Muscle layer of duodenum (tissue), 2 donors: ENCODE measurements around the gene NUDT16L1.

Experiments
- H3K27ac ChIP-seq: one replicate; pipeline ENCODE4 v1.7.0; 2013; ENCODE audit warnings: mild to moderate bottlenecking, low read length
- H3K27me3 ChIP-seq: one replicate; pipeline ENCODE4 v1.7.0; 2013; ENCODE audit warnings: low read depth, mild to moderate bottlenecking, control low read depth, low read length
- H3K36me3 ChIP-seq, 2 donors: one replicate each; pipeline ENCODE4 v1.7.0; 2013; ENCODE audit warnings: low read length in 2 of 2, control low read depth in 1 of 2, mild to moderate bottlenecking in 1 of 2; ENCODE audit not compliant: insufficient read depth in 2 of 2, control insufficient read depth in 1 of 2
- H3K4me1 ChIP-seq, 2 donors: one replicate each; pipeline ENCODE4 v1.7.0; 2013; ENCODE audit warnings: low read length in 2 of 2, mild to moderate bottlenecking in 2 of 2, control low read depth in 1 of 2, moderate library complexity in 1 of 2; ENCODE audit not compliant: insufficient read depth in 2 of 2, control insufficient read depth in 1 of 2
- H3K4me3 ChIP-seq, 2 donors: one replicate each; pipeline ENCODE4 v1.7.0; 2013; ENCODE audit warnings: low read length in 2 of 2, low read depth in 1 of 2, mild to moderate bottlenecking in 1 of 2
- H3K9me3 ChIP-seq, 2 donors: one replicate each; pipeline ENCODE4 v1.7.0; 2013; ENCODE audit warnings: low read length in 2 of 2, control low read depth in 1 of 2, mild to moderate bottlenecking in 1 of 2; ENCODE audit not compliant: control insufficient read depth in 1 of 2
- donor health status: healthy.

Gene NUDT16L1

DNA sequence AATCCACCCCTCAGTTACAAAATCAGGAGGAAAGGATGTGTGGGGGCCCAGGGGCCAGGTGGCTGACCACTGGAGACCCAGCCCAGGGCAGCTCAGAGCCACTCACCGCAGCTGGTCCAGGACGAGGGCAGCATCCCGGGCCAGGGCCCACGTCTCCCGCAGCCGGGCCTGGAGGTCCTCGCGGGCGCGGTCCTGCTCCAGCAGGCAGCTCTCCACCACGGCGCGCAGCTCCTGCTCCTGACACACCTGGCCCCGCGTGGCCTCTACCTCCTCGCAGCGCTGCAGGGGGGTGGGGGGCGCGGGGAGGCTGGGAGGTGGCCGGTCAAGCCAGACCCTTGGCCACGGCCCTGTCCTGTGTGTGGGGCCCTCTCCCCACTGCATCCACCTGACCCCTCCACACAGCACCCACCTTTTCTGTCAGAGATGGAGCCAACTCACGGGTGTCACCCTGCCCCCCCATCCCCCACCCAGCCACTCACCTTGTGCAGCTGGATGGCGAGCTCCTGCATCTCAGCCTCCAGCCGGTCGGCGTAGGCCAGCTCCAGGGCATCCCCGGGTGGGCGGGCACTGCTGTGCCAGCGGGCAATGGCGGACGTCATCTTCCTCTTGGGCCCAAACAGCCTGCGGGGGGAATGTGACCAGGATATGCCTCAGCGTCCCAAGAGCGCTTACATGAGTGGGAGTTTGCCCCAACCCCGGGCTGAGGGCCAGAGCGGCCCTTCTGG is 5.1 kb downstream of the NUDT16L1 start:
- Histone ChIP-seq H3K36me3 (peaks cover 20 to 69% of the 10 kb centered on the region in 2 donors), H3K4me3 (no peak overlapping the region), H3K27ac (no peak overlapping the region), H3K4me1 (peaks cover 0 to 20% of the 10 kb centered on the region in 2 donors), H3K9me3 (no peaks in the 10 kb centered on the region), H3K27me3 (no peaks in the 10 kb centered on the region)

DNA sequence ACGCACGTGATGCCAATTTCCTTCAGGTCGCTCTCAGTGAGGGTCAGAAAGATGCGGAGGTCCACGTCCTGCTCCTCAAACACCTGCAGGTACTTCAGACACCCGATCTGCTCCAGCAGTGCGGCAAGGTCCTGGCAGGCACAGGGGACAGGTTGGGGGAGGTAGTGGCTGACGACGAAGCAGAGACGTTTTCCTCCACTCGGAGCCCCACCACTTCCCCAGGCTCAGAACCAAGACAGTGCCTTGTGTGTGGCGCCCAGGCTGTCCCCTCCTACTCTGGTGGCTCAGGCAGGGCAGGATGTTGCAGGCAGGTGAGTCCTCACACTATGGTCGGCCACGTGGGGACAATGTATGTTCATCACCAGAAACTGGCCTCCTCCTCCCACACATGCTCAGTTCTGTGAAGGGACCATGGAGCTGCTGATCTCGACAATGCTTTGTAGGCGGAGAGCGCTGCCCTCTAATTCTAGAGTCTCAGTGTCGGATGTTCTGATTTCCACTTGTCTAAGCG is 5.7 kb downstream of the NUDT16L1 start:
- H3K9me3 ChIP-seq: no peaks in the 10 kb centered on the region
- H3K4me1 ChIP-seq: peaks cover 0 to 20% of the 10 kb centered on the region in 2 donors
- peaks cover 20 to 75% of the 10 kb centered on the region in 2 donors for H3K36me3 ChIP-seq
- H3K27ac ChIP-seq: no peak overlapping the region
- H3K4me3 ChIP-seq: no peak overlapping the region
- H3K27me3 ChIP-seq: no peaks in the 10 kb centered on the region

GRCh38 chr16:4700380-4700996 is 7.1 kb downstream of the NUDT16L1 start:
- H3K36me3 ChIP-seq: peaks cover 29 to 82% of the 10 kb centered on the region in 2 donors
- H3K27me3 ChIP-seq: no peaks in the 10 kb centered on the region
- H3K27ac ChIP-seq: no peak overlapping the region
- H3K4me3 ChIP-seq: no peak overlapping the region
- peaks cover 0 to 8% of the 10 kb centered on the region in 2 donors for H3K4me1 ChIP-seq
- no peaks in the 10 kb centered on the region for H3K9me3 ChIP-seq

DNA sequence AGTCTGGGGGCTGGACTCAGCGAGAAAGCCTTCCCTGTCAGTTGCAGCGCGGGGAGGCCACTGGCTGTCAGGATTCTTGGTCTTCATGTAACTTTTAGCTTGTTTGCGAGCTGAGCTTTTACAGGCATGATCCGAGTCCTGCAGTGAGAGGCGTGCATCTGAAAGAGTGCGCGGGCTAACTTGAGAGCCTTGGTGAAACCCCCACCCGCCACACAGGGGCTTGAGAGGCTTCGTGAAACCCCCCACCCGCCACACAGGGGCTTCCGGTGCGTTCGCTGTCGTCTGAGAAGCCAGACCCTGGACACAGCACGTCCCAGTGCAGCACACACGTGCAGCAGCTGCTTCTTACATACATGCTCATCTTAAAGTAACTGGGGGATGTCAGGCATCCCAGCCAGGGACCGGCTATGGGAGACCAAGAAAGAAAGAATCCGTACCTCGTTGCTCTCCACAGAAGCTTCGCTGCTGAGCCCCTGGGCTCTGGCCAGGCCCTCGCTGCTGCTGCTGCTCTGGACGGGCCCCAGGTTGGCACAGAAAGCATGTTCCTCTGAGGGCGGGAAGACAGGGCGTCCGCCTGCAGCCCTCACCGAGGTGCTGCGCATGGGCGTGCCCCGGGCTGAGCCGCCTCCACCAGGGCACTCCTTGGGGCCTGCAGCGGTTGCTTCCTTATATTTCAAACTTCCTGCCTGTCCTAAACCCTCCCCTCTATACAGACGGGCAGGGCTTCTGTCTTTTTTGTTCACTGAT is 7.8 kb downstream of the NUDT16L1 start:
- H3K36me3 ChIP-seq: peaks cover 29 to 75% of the 10 kb centered on the region in 2 donors
- no peaks in the 10 kb centered on the region for H3K27me3 ChIP-seq
- no peaks in the 10 kb centered on the region for H3K9me3 ChIP-seq
- no peak overlapping the region for H3K27ac ChIP-seq
- no peak overlapping the region for H3K4me3 ChIP-seq
- peaks cover 0 to 1% of the 10 kb centered on the region in 2 donors for H3K4me1 ChIP-seq

- Histone ChIP-seq H3K27me3 (no peaks in the 10 kb centered on the region), H3K4me3 (no peak overlapping the region), H3K36me3 (peaks cover 29 to 75% of the 10 kb centered on the region in 2 donors), H3K27ac (no peak overlapping the region), H3K4me1 (no peaks in the 10 kb centered on the region), H3K9me3 (no peaks in the 10 kb centered on the region)
These were observed 8.6 kb downstream of the NUDT16L1 start for GRCh38 chr16:4701791-4702465.

- Histone ChIP-seq H3K27ac (no peak overlapping the region), H3K36me3 (peaks cover 30 to 75% of the 10 kb centered on the region in 2 donors), H3K4me3 (no peak overlapping the region)
These were observed 9.1 kb downstream of the NUDT16L1 start for GRCh38 chr16:4702466-4702808.

GRCh38 chr16:4703906-4704305 is 10.5 kb downstream of the NUDT16L1 start:
- Histone ChIP-seq H3K27ac (no peak overlapping the region), H3K4me1 (no peaks in the 10 kb centered on the region), H3K27me3 (no peaks in the 10 kb centered on the region), H3K36me3 (peaks cover 30 to 64% of the 10 kb centered on the region in 2 donors), H3K4me3 (no peak overlapping the region), H3K9me3 (no peaks in the 10 kb centered on the region)

More at GRCh38 chr16:4702466-4702808, 9.1 kb downstream of the NUDT16L1 start:
- no peaks in the 10 kb centered on the region for H3K9me3 ChIP-seq
- no peaks in the 10 kb centered on the region for H3K4me1 ChIP-seq
- no peaks in the 10 kb centered on the region for H3K27me3 ChIP-seq

- H3K36me3 ChIP-seq: peaks cover 24 to 58% of the 10 kb centered on the region in 2 donors
- H3K4me1 ChIP-seq: no peaks in the 10 kb centered on the region
- H3K4me3 ChIP-seq: no peak overlapping the region
- H3K27me3 ChIP-seq: no peaks in the 10 kb centered on the region
- no peaks in the 10 kb centered on the region for H3K9me3 ChIP-seq
- no peak overlapping the region for H3K27ac ChIP-seq
These were observed 11.1 kb downstream of the NUDT16L1 start for GRCh38 chr16:4704491-4704890.

- peaks cover 20 to 57% of the 10 kb centered on the region in 2 donors for H3K36me3 ChIP-seq
These were observed 11.6 kb downstream of the NUDT16L1 start for GRCh38 chr16:4704913-4705312.

DNA sequence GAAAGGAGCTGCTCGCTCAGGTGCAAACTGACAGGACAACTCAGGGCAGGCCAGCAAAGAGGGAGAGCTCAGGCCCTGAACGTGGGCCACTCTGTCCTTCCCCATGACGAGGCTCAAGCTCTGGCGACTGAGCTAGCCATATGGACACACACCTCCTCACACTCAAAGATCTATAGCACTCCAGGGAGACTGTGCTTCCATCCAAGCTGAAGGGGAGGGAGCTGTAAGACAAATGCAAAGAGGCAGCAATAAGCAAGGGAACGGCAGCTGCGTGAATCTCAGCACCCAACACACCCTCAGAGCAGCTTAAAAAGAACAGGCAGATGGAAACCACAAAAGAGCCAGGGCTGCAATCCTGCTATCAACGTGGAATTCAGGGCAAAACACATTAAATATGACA is 13.5 kb downstream of the NUDT16L1 start:
- H3K36me3 ChIP-seq: peaks cover 12 to 41% of the 10 kb centered on the region in 2 donors
- no peaks in the 10 kb centered on the region for H3K4me1 ChIP-seq
- H3K9me3 ChIP-seq: no peaks in the 10 kb centered on the region
- H3K4me3 ChIP-seq: no peak overlapping the region
- H3K27me3 ChIP-seq: no peaks in the 10 kb centered on the region
- H3K27ac ChIP-seq: no peak overlapping the region

More at GRCh38 chr16:4704913-4705312, 11.6 kb downstream of the NUDT16L1 start:
- Histone ChIP-seq H3K4me1 (no peaks in the 10 kb centered on the region), H3K27ac (no peak overlapping the region), H3K27me3 (no peaks in the 10 kb centered on the region), H3K4me3 (no peak overlapping the region), H3K9me3 (no peaks in the 10 kb centered on the region)

DNA sequence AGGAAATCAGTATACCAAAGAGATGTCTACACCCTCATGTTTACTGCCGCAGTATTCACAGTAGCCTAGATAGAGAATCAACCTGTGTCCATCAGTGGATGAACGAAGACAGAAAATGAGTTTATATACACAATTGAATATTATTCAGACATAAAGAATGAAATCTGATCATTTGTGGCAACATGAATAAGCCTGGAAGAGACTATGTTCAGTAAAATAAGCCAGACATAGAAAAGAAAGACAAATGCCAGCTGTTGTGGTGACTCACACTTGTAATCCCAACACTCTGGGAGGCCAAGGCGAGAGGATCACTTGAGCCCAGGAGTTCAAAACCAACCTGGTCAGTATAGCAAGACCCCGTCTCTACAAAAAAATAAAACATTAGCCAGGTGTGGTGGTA is 16.1 kb downstream of the NUDT16L1 start:
- H3K9me3 ChIP-seq: no peaks in the 10 kb centered on the region
- H3K4me3 ChIP-seq: no peak overlapping the region
- no peaks in the 10 kb centered on the region for H3K4me1 ChIP-seq
- peaks cover 20 to 47% of the 10 kb centered on the region in 2 donors for H3K36me3 ChIP-seq
- H3K27me3 ChIP-seq: no peaks in the 10 kb centered on the region
- no peak overlapping the region for H3K27ac ChIP-seq
